GM19463 (cell line): ENCODE measurements around the gene DGUOK.
A peak's percentile ranks its signal among the peaks of the same experiment; 100 is the strongest.

Experiments
- ATAC-seq: cut with Tn5 transposase; IDR thresholded peaks from one replicate; pipeline ENCODE4 v1.9.1; 2021; ENCODE audit warnings: mild to moderate bottlenecking, moderate library complexity; ENCODE audit not compliant: unreplicated experiment

The DGUOK gene

GRCh38 chr2:73977466-73977865, 50.8 kb downstream of the DGUOK start:
- ATAC-seq = no peak

- no peak for ATAC-seq
Observed at GRCh38 chr2:73979021-73979420, 52.3 kb downstream of the DGUOK start.

DNA sequence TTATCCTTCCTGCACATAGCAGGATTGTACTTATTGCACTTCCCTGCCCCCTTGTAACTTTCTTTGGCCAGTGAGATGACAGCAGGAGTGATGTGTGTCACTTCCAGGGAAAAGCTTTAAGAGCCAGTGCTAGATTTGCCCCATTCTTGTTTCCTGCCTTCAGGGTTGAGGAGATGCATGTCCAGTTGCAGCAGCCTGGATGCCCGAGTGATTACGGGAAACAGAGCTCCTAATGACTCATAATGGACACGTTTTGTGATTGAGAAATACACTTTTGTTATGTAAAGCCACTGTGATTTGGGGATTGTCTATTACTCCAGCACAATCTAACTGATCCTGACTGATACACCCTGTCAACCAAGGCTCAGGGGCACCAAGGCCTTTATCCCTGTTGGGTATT, 53.0 kb downstream of the DGUOK start:
- no peak for ATAC-seq

DNA sequence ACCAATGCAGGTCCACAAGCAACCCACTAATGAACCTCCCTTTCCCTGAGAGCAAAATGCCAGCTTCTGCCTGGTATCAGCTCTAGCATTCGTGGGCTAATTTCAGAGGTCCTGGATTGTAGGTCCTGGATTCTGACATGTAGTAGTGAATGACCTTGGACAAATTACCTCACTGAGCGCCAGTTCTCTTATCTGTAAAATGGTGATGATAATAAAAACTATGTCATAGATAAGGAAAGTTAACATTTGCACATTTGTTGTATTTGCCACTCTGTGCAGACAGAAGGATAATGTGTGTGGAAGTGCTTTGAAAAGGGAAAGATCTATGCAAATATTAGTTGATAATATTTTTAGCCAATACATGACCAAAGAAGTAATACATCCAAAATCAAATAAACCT, 53.9 kb downstream of the DGUOK start:
- ATAC-seq = no peak

DNA sequence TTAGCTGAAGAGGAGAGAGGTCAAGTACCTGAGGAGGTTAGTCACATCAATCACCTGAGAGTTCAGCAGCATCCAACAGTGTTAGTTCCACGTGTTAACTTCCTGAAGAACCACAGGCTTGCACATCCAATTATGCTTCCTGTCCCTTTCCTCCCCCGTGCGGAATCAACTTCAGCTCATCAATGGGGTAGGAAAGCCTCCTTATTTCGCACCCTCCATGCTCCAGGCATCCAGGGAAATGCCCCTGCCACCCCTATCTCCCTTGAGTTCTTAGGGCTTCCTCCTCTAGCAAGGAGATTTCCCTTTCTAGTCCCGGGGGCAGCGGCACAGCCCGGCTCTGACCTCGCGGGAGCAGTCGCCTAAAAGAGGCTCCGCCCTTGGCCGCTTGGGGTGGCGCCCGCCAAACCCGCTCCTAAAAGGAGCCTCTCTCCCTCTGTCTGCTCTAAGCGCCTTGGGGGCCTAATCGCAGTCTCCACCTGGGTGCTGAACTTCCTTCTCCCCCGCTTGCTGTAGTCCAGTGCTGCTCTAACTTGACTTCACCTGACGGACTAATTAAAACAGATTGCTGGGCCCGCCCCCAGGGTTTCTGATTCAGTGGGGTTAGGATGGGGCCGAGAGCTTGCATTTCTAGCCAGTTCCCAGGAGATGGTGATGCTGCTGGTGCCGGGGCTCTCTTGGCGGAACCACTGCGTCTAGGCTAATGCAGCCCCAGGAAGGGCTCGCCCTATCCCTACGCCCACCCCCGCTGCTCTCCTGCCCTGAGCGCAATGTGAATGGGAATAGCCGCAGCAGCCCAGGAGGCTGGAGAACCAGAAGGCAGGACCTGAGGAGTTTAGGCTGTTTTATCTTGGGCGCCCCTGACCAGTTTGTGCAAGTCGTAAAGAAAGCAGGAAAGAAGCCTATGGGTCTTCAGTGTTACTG, 54.7 kb downstream of the DGUOK start:
- ATAC-seq = peak; percentile 30

- no peak for ATAC-seq
Observed at GRCh38 chr2:73982140-73982617, 55.5 kb downstream of the DGUOK start.

DNA sequence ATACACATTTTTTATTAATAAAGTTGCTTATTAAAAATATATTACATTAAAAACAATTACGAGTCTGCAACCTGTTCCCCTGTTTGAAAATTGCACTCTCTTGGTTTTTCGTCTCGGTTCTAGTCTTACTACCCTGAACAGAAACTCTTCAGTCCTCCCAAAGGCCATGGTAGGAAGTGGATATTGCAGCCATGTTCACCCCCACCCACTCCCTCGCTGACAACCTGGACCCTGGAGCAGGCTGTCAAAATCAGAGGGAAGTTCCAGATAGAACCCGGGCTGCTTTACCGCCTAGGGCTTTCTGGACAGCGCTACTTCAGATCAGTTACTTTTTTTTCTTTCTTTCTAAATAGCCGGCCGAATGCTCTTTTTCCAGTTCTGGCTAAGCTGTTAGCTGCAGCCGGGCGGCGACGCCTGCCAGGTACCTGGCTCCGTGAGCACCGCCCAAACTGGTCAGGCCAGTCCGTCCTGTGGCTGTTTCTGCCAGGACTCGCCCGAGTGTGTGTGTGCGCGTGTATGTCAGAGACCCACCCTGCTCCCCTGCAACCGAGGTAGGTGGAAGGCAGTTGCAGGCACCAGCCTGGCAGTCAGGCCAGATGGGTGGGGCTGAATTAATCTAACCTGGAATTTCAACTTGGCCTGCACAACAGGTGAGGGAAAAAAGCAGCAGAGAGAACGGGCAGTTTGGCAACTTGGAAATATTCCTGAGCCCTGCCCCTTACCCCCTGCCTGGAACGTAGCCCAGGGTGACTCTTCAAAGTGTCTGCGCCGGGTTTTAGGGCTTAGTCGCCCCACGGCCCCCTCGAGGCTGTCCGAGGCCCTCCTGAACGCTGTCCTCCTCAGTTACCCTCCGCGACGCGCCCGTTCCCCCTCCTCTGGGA, 56.9 kb downstream of the DGUOK start:
- no peak for ATAC-seq

GRCh38 chr2:73984203-73984921, 57.7 kb downstream of the DGUOK start, which contains the start of gene TET3:
TET3 (plus strand) TSS chr2:73984910; CDS start chr2:73986404, 1,494 bp downstream.
- peak; percentile 41 for ATAC-seq

DNA sequence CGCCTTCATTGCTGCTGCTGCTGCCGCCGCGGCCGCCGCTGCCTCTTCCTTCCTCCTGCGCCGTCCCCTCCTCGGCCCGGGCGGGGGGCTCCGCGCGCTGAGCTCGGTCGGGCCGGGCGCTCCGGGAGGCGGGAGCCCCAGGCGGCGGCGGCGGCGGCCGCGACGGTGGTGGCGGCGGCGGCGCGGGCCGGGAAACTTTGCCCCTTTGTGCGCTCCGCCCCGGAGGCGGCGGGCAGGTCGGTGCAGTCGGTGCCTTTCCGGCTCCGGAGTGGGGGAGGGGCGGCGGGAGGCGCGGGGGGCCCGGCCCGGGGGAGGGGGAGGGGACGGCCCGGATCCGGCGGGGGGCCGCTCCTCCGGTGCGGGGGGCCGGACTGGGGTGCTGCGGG, 58.2 kb downstream of the DGUOK start:
- ATAC-seq = peak; percentile 17

GRCh38 chr2:73985308-73986084, 58.8 kb downstream of the DGUOK start:
- ATAC-seq = peak; percentile 36

DNA sequence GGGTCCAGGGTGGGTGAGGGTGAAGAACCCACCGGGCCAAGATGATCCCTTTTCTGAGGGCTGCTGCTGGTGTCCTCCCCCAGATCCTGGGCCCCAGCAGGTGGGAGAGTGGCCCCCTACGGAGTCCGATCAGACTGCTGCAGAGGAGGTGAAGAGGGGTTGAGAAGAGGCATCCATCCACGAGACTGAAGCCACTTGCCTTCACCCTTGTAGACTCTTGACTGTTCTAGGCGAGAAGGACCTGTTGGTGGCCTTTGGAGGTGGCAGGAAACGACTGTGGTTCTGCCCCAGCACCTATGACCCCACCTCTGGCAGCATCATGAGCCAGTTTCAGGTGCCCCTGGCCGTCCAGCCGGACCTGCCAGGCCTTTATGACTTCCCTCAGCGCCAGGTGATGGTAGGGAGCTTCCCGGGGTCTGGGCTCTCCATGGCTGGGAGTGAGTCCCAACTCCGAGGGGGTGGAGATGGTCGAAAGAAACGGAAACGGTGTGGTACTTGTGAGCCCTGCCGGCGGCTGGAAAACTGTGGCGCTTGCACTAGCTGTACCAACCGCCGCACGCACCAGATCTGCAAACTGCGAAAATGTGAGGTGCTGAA, 59.5 kb downstream of the DGUOK start:
- no peak for ATAC-seq

GRCh38 chr2:73987109-73987947, 60.6 kb downstream of the DGUOK start:
- no peak for ATAC-seq

GRCh38 chr2:73987948-73988700, 61.4 kb downstream of the DGUOK start:
- ATAC-seq = no peak

GRCh38 chr2:73989972-73990371, 63.3 kb downstream of the DGUOK start:
- ATAC-seq = no peak

DNA sequence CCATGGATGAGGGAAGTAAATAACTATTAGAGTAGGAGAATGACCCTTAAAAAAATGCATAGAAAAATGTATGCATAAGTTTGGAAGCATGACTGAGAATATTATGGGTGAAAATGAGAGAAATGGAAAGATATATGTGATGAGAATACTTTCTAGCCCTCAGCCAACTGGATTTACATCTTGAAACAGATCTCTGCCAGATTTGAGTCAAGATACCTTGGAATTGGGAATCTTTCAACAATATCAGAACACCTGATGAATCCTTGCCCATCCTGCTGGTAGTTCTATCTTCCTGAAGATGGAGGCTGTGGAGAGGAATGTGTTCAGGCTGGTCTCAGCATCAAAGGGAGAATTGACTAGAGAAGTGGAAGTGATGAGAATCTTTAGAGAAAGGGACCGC, 63.9 kb downstream of the DGUOK start:
- no peak for ATAC-seq

DNA sequence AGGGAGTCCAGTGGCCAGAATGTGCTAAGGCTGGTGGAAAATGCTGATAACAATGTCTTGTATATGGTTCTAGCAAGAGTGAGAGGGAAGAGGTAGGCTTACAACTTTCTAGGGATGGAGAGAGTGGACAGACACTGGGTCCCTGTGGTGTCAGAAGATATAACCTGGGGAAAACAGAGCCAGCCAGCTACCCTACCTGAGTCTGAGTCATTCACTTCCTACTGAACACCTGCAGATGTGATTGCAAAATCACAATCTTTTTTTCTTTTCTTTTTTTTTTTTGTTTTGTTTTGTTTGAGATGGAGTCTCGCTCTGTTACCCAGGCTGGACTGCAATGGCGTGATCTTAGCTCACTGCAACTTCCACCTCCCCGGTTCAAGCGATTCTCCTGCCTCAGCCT, 65.4 kb downstream of the DGUOK start:
- ATAC-seq = no peak

GRCh38 chr2:73993376-73993775, 66.7 kb downstream of the DGUOK start:
- ATAC-seq = no peak

- no peak for ATAC-seq
Observed at GRCh38 chr2:73993778-73994177, 67.1 kb downstream of the DGUOK start.
